ENCODE results near the gene LRRC58. TPM values are rescaled to one million over a fixed set of nuclear protein-coding genes. Genes with fewer than 3 reads are reported as not detected.

Gene LRRC58
- total and polyA plus RNA-seq, 2 of the 13 experiments (the other 11 are each of a cell fraction or from before 2014, with no cell fraction given), result 9.7 to 17.3 TPM

DNA sequence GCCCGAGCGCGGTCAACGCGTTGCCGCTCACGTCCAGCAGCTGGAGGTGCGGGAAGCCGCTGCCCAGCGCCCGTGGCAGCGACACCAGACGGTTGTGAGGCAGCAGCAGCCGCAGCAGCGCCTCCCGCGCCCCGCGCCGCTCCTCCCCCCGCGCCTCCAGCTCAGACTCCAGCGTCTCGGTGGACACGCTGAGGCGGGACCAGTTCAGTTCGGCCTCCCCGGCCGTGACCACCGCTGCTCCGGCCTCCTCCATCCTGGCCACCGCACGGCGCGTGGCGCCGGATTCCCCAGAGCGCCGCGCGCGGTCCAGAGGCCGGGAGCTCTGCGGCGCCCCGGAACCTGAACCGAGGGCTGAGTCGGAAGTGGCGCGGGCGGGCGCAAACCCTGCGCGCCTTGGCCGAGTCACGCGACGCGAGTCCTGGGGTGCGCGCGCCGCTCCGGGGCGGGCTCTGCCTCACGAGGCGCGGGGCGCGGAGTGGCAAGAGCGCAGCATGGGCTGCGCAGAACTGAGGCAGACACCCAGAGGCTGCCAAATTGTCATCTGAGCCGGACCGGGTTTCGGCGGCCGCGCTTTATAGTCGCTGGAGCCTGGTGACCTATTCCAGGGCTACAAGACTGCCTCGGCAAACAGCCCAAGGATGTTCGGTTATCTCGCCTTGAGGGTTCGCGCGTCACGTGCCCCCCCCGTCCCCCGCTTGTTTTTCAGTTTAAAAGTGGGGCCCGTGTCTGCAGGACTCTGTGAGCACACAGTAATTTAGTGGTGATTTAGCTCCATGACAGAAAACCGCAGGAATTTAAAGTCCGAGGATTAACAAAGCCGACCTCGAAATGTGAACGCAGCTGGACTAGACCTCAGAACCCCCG lies at the start of gene LRRC58 (continued):
- TF ChIP-seq FOSL1 (CRISPR knock-in tag; IDR thresholded peaks at IDR 0.05; ENCODE audit: borderline replicate concordance), result peak; percentile 2; the same call in 1 of the 2 replicates
- TF ChIP-seq IRX3 (CRISPR knock-in tag; IDR thresholded peaks at IDR 0.05; ENCODE audit: borderline replicate concordance, low read depth), result no peak; the same call in 1 of the 2 replicates
- TF ChIP-seq, protein P1, sequence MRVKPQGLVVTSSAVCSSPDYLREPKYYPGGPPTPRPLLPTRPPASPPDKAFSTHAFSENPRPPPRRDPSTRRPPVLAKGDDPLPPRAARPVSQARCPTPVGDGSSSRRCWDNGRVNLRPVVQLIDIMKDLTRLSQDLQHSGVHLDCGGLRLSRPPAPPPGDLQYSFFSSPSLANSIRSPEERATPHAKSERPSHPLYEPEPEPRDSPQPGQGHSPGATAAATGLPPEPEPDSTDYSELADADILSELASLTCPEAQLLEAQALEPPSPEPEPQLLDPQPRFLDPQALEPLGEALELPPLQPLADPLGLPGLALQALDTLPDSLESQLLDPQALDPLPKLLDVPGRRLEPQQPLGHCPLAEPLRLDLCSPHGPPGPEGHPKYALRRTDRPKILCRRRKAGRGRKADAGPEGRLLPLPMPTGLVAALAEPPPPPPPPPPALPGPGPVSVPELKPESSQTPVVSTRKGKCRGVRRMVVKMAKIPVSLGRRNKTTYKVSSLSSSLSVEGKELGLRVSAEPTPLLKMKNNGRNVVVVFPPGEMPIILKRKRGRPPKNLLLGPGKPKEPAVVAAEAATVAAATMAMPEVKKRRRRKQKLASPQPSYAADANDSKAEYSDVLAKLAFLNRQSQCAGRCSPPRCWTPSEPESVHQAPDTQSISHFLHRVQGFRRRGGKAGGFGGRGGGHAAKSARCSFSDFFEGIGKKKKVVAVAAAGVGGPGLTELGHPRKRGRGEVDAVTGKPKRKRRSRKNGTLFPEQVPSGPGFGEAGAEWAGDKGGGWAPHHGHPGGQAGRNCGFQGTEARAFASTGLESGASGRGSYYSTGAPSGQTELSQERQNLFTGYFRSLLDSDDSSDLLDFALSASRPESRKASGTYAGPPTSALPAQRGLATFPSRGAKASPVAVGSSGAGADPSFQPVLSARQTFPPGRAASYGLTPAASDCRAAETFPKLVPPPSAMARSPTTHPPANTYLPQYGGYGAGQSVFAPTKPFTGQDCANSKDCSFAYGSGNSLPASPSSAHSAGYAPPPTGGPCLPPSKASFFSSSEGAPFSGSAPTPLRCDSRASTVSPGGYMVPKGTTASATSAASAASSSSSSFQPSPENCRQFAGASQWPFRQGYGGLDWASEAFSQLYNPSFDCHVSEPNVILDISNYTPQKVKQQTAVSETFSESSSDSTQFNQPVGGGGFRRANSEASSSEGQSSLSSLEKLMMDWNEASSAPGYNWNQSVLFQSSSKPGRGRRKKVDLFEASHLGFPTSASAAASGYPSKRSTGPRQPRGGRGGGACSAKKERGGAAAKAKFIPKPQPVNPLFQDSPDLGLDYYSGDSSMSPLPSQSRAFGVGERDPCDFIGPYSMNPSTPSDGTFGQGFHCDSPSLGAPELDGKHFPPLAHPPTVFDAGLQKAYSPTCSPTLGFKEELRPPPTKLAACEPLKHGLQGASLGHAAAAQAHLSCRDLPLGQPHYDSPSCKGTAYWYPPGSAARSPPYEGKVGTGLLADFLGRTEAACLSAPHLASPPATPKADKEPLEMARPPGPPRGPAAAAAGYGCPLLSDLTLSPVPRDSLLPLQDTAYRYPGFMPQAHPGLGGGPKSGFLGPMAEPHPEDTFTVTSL (CRISPR knock-in tag; IDR thresholded peaks at IDR 0.05; ENCODE audit: borderline replicate concordance), result no peak
- TF ChIP-seq TGIF2 (CRISPR knock-in tag; IDR thresholded peaks at IDR 0.05), result no peak
- TF ChIP-seq, protein P2, sequence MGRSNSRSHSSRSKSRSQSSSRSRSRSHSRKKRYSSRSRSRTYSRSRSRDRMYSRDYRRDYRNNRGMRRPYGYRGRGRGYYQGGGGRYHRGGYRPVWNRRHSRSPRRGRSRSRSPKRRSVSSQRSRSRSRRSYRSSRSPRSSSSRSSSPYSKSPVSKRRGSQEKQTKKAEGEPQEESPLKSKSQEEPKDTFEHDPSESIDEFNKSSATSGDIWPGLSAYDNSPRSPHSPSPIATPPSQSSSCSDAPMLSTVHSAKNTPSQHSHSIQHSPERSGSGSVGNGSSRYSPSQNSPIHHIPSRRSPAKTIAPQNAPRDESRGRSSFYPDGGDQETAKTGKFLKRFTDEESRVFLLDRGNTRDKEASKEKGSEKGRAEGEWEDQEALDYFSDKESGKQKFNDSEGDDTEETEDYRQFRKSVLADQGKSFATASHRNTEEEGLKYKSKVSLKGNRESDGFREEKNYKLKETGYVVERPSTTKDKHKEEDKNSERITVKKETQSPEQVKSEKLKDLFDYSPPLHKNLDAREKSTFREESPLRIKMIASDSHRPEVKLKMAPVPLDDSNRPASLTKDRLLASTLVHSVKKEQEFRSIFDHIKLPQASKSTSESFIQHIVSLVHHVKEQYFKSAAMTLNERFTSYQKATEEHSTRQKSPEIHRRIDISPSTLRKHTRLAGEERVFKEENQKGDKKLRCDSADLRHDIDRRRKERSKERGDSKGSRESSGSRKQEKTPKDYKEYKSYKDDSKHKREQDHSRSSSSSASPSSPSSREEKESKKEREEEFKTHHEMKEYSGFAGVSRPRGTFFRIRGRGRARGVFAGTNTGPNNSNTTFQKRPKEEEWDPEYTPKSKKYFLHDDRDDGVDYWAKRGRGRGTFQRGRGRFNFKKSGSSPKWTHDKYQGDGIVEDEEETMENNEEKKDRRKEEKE (IDR thresholded peaks at IDR 0.05), result no peak
- TF ChIP-seq, protein P3, sequence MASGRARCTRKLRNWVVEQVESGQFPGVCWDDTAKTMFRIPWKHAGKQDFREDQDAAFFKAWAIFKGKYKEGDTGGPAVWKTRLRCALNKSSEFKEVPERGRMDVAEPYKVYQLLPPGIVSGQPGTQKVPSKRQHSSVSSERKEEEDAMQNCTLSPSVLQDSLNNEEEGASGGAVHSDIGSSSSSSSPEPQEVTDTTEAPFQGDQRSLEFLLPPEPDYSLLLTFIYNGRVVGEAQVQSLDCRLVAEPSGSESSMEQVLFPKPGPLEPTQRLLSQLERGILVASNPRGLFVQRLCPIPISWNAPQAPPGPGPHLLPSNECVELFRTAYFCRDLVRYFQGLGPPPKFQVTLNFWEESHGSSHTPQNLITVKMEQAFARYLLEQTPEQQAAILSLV (CRISPR knock-in tag; IDR thresholded peaks at IDR 0.05; ENCODE audit: borderline replicate concordance), result peak; percentile 87; the same call in 1 of the 2 replicates
- TF ChIP-seq SIX4 (CRISPR knock-in tag; IDR thresholded peaks at IDR 0.05), result peak; percentile 55; the same call in 1 of the 2 replicates
- TF ChIP-seq ZNF839 (CRISPR knock-in tag; IDR thresholded peaks at IDR 0.05; ENCODE audit: borderline replicate concordance), result peak; percentile 90
- TF ChIP-seq TBP (CRISPR knock-in tag; IDR thresholded peaks at IDR 0.05), result 0 out of 2 replicates have a peak, but pooled peaks have one; percentile 33
- peak; percentile 18; the same call in 1 of the 2 replicates for TF ChIP-seq ZNF34 (CRISPR knock-in tag; IDR thresholded peaks at IDR 0.05; ENCODE audit: borderline replicate concordance)
- peak; percentile 62; the same call in 1 of the 2 replicates for TF ChIP-seq MYNN (CRISPR knock-in tag; IDR thresholded peaks at IDR 0.05; ENCODE audit: low read depth)
- 0 out of 2 replicates have a peak, but pooled peaks have one; percentile 47 for TF ChIP-seq ZNF331 (CRISPR knock-in tag; IDR thresholded peaks at IDR 0.05)
- no peak for TF ChIP-seq ZNF572 (CRISPR knock-in tag; IDR thresholded peaks at IDR 0.05)
- no peak; the same call in 1 of the 2 replicates for TF ChIP-seq ZSCAN12 (CRISPR knock-in tag; IDR thresholded peaks at IDR 0.05)
- TF ChIP-seq KLF16 (CRISPR knock-in tag; IDR thresholded peaks at IDR 0.05), result peak in 1 of 2 experiments; percentile 84; a peak in 2 of 4 replicates
- peak; percentile 51; the same call in 1 of the 2 replicates for TF ChIP-seq ZNF615 (CRISPR knock-in tag; IDR thresholded peaks at IDR 0.05; ENCODE audit: borderline replicate concordance)
- TF ChIP-seq PTBP1 (IDR thresholded peaks at IDR 0.05; ENCODE audit: low read depth, low read length, poor library complexity, severe bottlenecking), result no peak
- peak; percentile 74 for TF ChIP-seq ZNF263 (CRISPR knock-in tag; IDR thresholded peaks at IDR 0.05)

Measured in HepG2 (cell line).